ENCODE data around the gene BBS4.

Gene BBS4

GRCh38 chr15:72760590-72761260 is 74.7 kb downstream of the BBS4 start:
- Mint-ChIP-seq H3K9me3 (no peaks in the 10 kb centered on the region), H3K27ac (peak overlapping the region; percentile 9), H3K4me3 (no peak overlapping the region), H3K36me3 (peaks cover 57 to 64% of the 10 kb centered on the region in 2 donors), H3K27me3 (no peaks in the 10 kb centered on the region), H3K4me1 (no peaks in the 10 kb centered on the region)
- ATAC-seq (replicated peaks) = no peak
- DNase-seq = no peak

GRCh38 chr15:72764656-72765055 is 78.6 kb downstream of the BBS4 start:
- no peaks in the 10 kb centered on the region for H3K4me1 Mint-ChIP-seq
- H3K9me3 Mint-ChIP-seq = peaks cover 2 to 8% of the 10 kb centered on the region in 2 donors
- H3K4me3 Mint-ChIP-seq = no peak overlapping the region
- ATAC-seq (replicated peaks) = no peak
- no peaks in the 10 kb centered on the region for H3K27me3 Mint-ChIP-seq
- H3K36me3 Mint-ChIP-seq = peaks cover 53 to 65% of the 10 kb centered on the region in 2 donors
- H3K27ac Mint-ChIP-seq = no peak overlapping the region
- no peak for DNase-seq

- Mint-ChIP-seq H3K9me3 (peaks cover 2 to 8% of the 10 kb centered on the region in 2 donors), H3K36me3 (peaks cover 53 to 63% of the 10 kb centered on the region in 2 donors), H3K4me3 (no peak overlapping the region), H3K27ac (no peak overlapping the region), H3K4me1 (peaks cover 8 to 12% of the 10 kb centered on the region in 2 donors), H3K27me3 (no peaks in the 10 kb centered on the region)
- DNase-seq = no peak
- no peak for ATAC-seq (replicated peaks)
Measured at GRCh38 chr15:72766025-72766424, 80.0 kb downstream of the BBS4 start.

- ATAC-seq (replicated peaks) = no peak
- peaks cover 2 to 8% of the 10 kb centered on the region in 2 donors for H3K9me3 Mint-ChIP-seq
- H3K4me3 Mint-ChIP-seq = no peak overlapping the region
- peaks cover 12 to 16% of the 10 kb centered on the region in 2 donors for H3K4me1 Mint-ChIP-seq
- no peak overlapping the region for H3K27ac Mint-ChIP-seq
- peaks cover 59 to 65% of the 10 kb centered on the region in 2 donors for H3K36me3 Mint-ChIP-seq
- H3K27me3 Mint-ChIP-seq = no peaks in the 10 kb centered on the region
- DNase-seq = no peak
Measured at GRCh38 chr15:72766780-72767179, 80.8 kb downstream of the BBS4 start.

GRCh38 chr15:72770673-72771328 is 84.8 kb downstream of the BBS4 start:
- H3K27me3 Mint-ChIP-seq = no peaks in the 10 kb centered on the region
- H3K9me3 Mint-ChIP-seq = peaks cover 2 to 8% of the 10 kb centered on the region in 2 donors
- H3K4me3 Mint-ChIP-seq = no peak overlapping the region
- H3K4me1 Mint-ChIP-seq = peaks cover 31 to 43% of the 10 kb centered on the region in 2 donors
- H3K27ac Mint-ChIP-seq = peak overlapping the region; percentile 37
- H3K36me3 Mint-ChIP-seq = peaks cover 59 to 76% of the 10 kb centered on the region in 2 donors
- ATAC-seq (replicated peaks) = peak in 1 of 2 donors; percentile 61
- DNase-seq = no peak

GRCh38 chr15:72771329-72771725 is 85.3 kb downstream of the BBS4 start:
- H3K27ac Mint-ChIP-seq = no peak overlapping the region
- peaks cover 2 to 8% of the 10 kb centered on the region in 2 donors for H3K9me3 Mint-ChIP-seq
- no peak overlapping the region for H3K4me3 Mint-ChIP-seq
- DNase-seq = no peak
- H3K36me3 Mint-ChIP-seq = peaks cover 59 to 73% of the 10 kb centered on the region in 2 donors
- H3K27me3 Mint-ChIP-seq = no peaks in the 10 kb centered on the region
- no peak for ATAC-seq (replicated peaks)
- peaks cover 36 to 48% of the 10 kb centered on the region in 2 donors for H3K4me1 Mint-ChIP-seq

GRCh38 chr15:72774696-72775383 is 88.8 kb downstream of the BBS4 start:
- H3K4me1 Mint-ChIP-seq = peaks cover 44 to 69% of the 10 kb centered on the region in 2 donors
- no peaks in the 10 kb centered on the region for H3K27me3 Mint-ChIP-seq
- ATAC-seq (replicated peaks) = peak; percentile 54 to 71
- H3K9me3 Mint-ChIP-seq = no peaks in the 10 kb centered on the region
- peak overlapping the region; percentile 90 for H3K27ac Mint-ChIP-seq
- peak overlapping the region; percentile 13 to 61 for H3K4me3 Mint-ChIP-seq
- no peak for DNase-seq
- peaks cover 47 to 64% of the 10 kb centered on the region in 2 donors for H3K36me3 Mint-ChIP-seq

GRCh38 chr15:72778796-72779195 is 92.8 kb downstream of the BBS4 start:
- H3K4me1 Mint-ChIP-seq = peaks cover 45 to 68% of the 10 kb centered on the region in 2 donors
- H3K36me3 Mint-ChIP-seq = peaks cover 46 to 61% of the 10 kb centered on the region in 2 donors
- H3K9me3 Mint-ChIP-seq = no peaks in the 10 kb centered on the region
- no peak overlapping the region for H3K4me3 Mint-ChIP-seq
- ATAC-seq (replicated peaks) = no peak
- DNase-seq = no peak
- H3K27ac Mint-ChIP-seq = no peak overlapping the region
- H3K27me3 Mint-ChIP-seq = no peaks in the 10 kb centered on the region

GRCh38 chr15:72781631-72782030 is 95.6 kb downstream of the BBS4 start:
- peaks cover 37 to 45% of the 10 kb centered on the region in 2 donors for H3K36me3 Mint-ChIP-seq
- peak overlapping the region; percentile 67 to 88 for H3K4me3 Mint-ChIP-seq
- H3K27me3 Mint-ChIP-seq = no peaks in the 10 kb centered on the region
- no peaks in the 10 kb centered on the region for H3K9me3 Mint-ChIP-seq
- H3K4me1 Mint-ChIP-seq = peaks cover 34 to 54% of the 10 kb centered on the region in 2 donors
- H3K27ac Mint-ChIP-seq = peak overlapping the region; percentile 49
- ATAC-seq (replicated peaks) = no peak
- DNase-seq = no peak

- no peaks in the 10 kb centered on the region for H3K9me3 Mint-ChIP-seq
- no peak for DNase-seq
- H3K4me3 Mint-ChIP-seq = peak overlapping the region; percentile 88 to 92
- H3K4me1 Mint-ChIP-seq = peaks cover 34 to 52% of the 10 kb centered on the region in 2 donors
- no peak for ATAC-seq (replicated peaks)
- H3K27ac Mint-ChIP-seq = peak overlapping the region; percentile 98
- H3K36me3 Mint-ChIP-seq = peaks cover 35 to 43% of the 10 kb centered on the region in 2 donors
- H3K27me3 Mint-ChIP-seq = no peaks in the 10 kb centered on the region
Measured at GRCh38 chr15:72782274-72783003, 96.4 kb downstream of the BBS4 start.

- H3K36me3 Mint-ChIP-seq = peaks cover 30 to 38% of the 10 kb centered on the region in 2 donors
- ATAC-seq (replicated peaks) (peak; percentile 70 to 75), DNase-seq (peak; percentile 51)
- H3K27me3 Mint-ChIP-seq = no peaks in the 10 kb centered on the region
- H3K4me1 Mint-ChIP-seq = peaks cover 34 to 49% of the 10 kb centered on the region in 2 donors
- no peaks in the 10 kb centered on the region for H3K9me3 Mint-ChIP-seq
- peak overlapping the region; percentile 98 for H3K27ac Mint-ChIP-seq
- H3K4me3 Mint-ChIP-seq = peak overlapping the region; percentile 88 to 92
Measured at GRCh38 chr15:72783004-72783639, 97.1 kb downstream of the BBS4 start.

GRCh38 chr15:72783640-72784455 is 97.8 kb downstream of the BBS4 start, which contains the start of gene ADPGK:
TSS of gene ADPGK (minus strand) at chr15:72783758. CDS start at chr15:72783691, 67 bp downstream.
- Mint-ChIP-seq H3K4me3 (peak within 1 kb of the TSS; percentile 88 to 92), H3K27ac (peak within 1 kb of the TSS; percentile 98), H3K4me1 (peaks cover 31 to 42% of the 10 kb centered on the region in 2 donors), H3K36me3 (peaks cover 24 to 31% of the 10 kb centered on the region in 2 donors), H3K27me3 (no peaks in the 10 kb centered on the region), H3K9me3 (no peaks in the 10 kb centered on the region)
- peak; percentile 94 for DNase-seq
- ATAC-seq (replicated peaks) = peak; percentile 83 to 84

- peaks cover 22 to 27% of the 10 kb centered on the region in 2 donors for H3K36me3 Mint-ChIP-seq
- peaks cover 29 to 38% of the 10 kb centered on the region in 2 donors for H3K4me1 Mint-ChIP-seq
- no peaks in the 10 kb centered on the region for H3K9me3 Mint-ChIP-seq
- H3K27ac Mint-ChIP-seq = peak overlapping the region; percentile 98
- peaks cover 0 to under 1% of the 10 kb centered on the region in 2 donors for H3K27me3 Mint-ChIP-seq
- DNase-seq = no peak
- peak overlapping the region; percentile 88 to 92 for H3K4me3 Mint-ChIP-seq
- ATAC-seq (replicated peaks) = peak; percentile 30 to 36
Measured at GRCh38 chr15:72784456-72784876, 98.5 kb downstream of the BBS4 start.

All from stimulated activated naive B cell treated with anti-CD40 and anti-IgM and Interleukin-4, amounts not matched to agents 10 μg/mL and 1 μg/mL and 100 μg/mL, for 72 hours (primary cell).